Mesenchymal stem cell (in vitro differentiated cells and primary cell): Measurements from ENCODE around the gene ZNF442. TPM values are rescaled to one million over a fixed set of nuclear protein-coding genes. Genes with fewer than 3 reads are reported as not detected.

Experiments
- DNase-seq: peaks from one replicate; pipeline ENCODE4 v3.0.0-alpha.2; 2013
- H2AFZ ChIP-seq: one replicate; pipeline ENCODE4 v1.6.1; 2013; ENCODE audit warnings: low read depth, mild to moderate bottlenecking, control low read depth, inconsistent platforms, low read length, moderate library complexity
- H2AK5ac ChIP-seq: 2 replicates; pipeline ENCODE4 v1.6.1; 2013; ENCODE audit warnings: low read length, moderate library complexity, mild to moderate bottlenecking, inconsistent platforms; ENCODE audit not compliant: severe bottlenecking
- H2BK120ac ChIP-seq: one replicate; pipeline ENCODE4 v1.6.1; 2013; ENCODE audit warnings: low read depth, mild to moderate bottlenecking, inconsistent platforms, low read length, moderate library complexity
- H2BK12ac ChIP-seq, 2 experiments: one replicate each; pipeline ENCODE4 v1.6.1; 2013; ENCODE audit warnings: inconsistent platforms in 2 of 2, low read length in 2 of 2, mild to moderate bottlenecking in 2 of 2, moderate library complexity in 2 of 2, control low read depth in 1 of 2
- H2BK15ac ChIP-seq: one replicate; pipeline ENCODE4 v1.6.1; 2013; ENCODE audit warnings: mild to moderate bottlenecking, low read depth, inconsistent platforms; ENCODE audit not compliant: poor library complexity, severe bottlenecking
- H2BK5ac ChIP-seq: 2 replicates; pipeline ENCODE4 v1.6.1; 2013; ENCODE audit warnings: low read depth, mild to moderate bottlenecking, low read length, control low read depth, inconsistent platforms; ENCODE audit not compliant: poor library complexity, severe bottlenecking
- H3K14ac ChIP-seq, 2 experiments: one replicate each; pipeline ENCODE4 v1.6.1; 2013; ENCODE audit warnings: inconsistent platforms in 2 of 2, low read length in 2 of 2, control low read depth in 1 of 2, mild to moderate bottlenecking in 1 of 2, moderate library complexity in 1 of 2
- H3K18ac ChIP-seq, 2 experiments: one replicate each; pipeline ENCODE4 v1.6.1; 2013; ENCODE audit warnings: inconsistent platforms in 2 of 2, low read length in 2 of 2, control low read depth in 1 of 2, low read depth in 1 of 2, mild to moderate bottlenecking in 1 of 2
- H3K23ac ChIP-seq, 2 experiments: one replicate each; pipeline ENCODE4 v1.6.1; 2013; ENCODE audit warnings: inconsistent platforms in 2 of 2, low read length in 2 of 2, mild to moderate bottlenecking in 2 of 2, moderate library complexity in 2 of 2, control low read depth in 1 of 2
- H3K27ac ChIP-seq: 2 replicates; pipeline ENCODE4 v1.5.1; 2013; ENCODE audit warnings: mild to moderate bottlenecking, moderate library complexity, low read length, control low read depth, inconsistent platforms; ENCODE audit not compliant: poor library complexity, severe bottlenecking
- H3K27me3 ChIP-seq, 2 experiments: 2 replicates each; pipeline versions ENCODE4 v1.6.1 to v1.7.0; 2013; ENCODE audit warnings: low read length in 2 of 2, mild to moderate bottlenecking in 2 of 2, moderate library complexity in 2 of 2, control low read depth in 1 of 2, inconsistent platforms in 1 of 2; ENCODE audit not compliant: control insufficient read depth in 1 of 2, insufficient read depth in 1 of 2
- H3K36me3 ChIP-seq, 2 experiments: 2 replicates each; pipeline versions ENCODE4 v1.6.1 to v1.7.0; 2013; ENCODE audit warnings: low read length in 2 of 2, control low read depth in 1 of 2, inconsistent platforms in 1 of 2, low read depth in 1 of 2, mild to moderate bottlenecking in 1 of 2; ENCODE audit not compliant: insufficient read depth in 2 of 2, control insufficient read depth in 1 of 2
- H3K4ac ChIP-seq, 2 experiments: one replicate each; pipeline ENCODE4 v1.6.1; 2013; ENCODE audit warnings: inconsistent platforms in 2 of 2, low read length in 2 of 2, mild to moderate bottlenecking in 2 of 2, moderate library complexity in 2 of 2, control low read depth in 1 of 2, low read depth in 1 of 2
- H3K4me1 ChIP-seq: 2 replicates; pipeline ENCODE4 v1.6.1; 2013; ENCODE audit warnings: low read depth, low read length, control low read depth; ENCODE audit not compliant: control insufficient read depth, insufficient read depth
- H3K4me2 ChIP-seq: 2 replicates; pipeline ENCODE4 v1.6.1; 2013; ENCODE audit warnings: low read length, mild to moderate bottlenecking, inconsistent platforms; ENCODE audit not compliant: poor library complexity, severe bottlenecking
- H3K4me3 ChIP-seq, 2 experiments: 2 replicates each; pipeline versions ENCODE4 v1.5.1 to v1.7.0; 2013; ENCODE audit warnings: low read length in 2 of 2, mild to moderate bottlenecking in 2 of 2, control low read depth in 1 of 2, low read depth in 1 of 2; ENCODE audit not compliant: insufficient read depth in 1 of 2
- H3K79me1 ChIP-seq: replicated peaks from 2 replicates; pipeline ENCODE4 v1.6.1; 2013; ENCODE audit warnings: mild to moderate bottlenecking, control low read depth, low read length, inconsistent platforms; ENCODE audit not compliant: poor library complexity, severe bottlenecking
- H3K9ac ChIP-seq: 2 replicates; pipeline ENCODE4 v1.7.0; 2013; ENCODE audit warnings: mild to moderate bottlenecking, low read length, moderate library complexity
- H3K9me3 ChIP-seq: 2 replicates; pipeline ENCODE4 v1.7.0; 2013; ENCODE audit warnings: mild to moderate bottlenecking, low read length; ENCODE audit not compliant: control insufficient read depth
- H4K8ac ChIP-seq: one replicate; pipeline ENCODE4 v1.6.1; 2013; ENCODE audit warnings: inconsistent platforms, mild to moderate bottlenecking, low read length, moderate library complexity
- H4K91ac ChIP-seq: one replicate; pipeline ENCODE4 v1.6.1; 2013; ENCODE audit warnings: mild to moderate bottlenecking, low read length, inconsistent platforms
- WGBS: methylation state at CpG from one replicate; pipeline ENCODE4 v1.1.7; 2013; ENCODE audit warnings: mixed read lengths; 5-methylcytosine and 5-hydroxymethylcytosine counted together
- polyA plus RNA-seq, 2 experiments: library from polyadenylated mRNA; stranded (reverse); fragments of 200-250 nt; gene quantifications; one replicate each; pipeline ENCODE4 v1.2.3, GENCODE V29; 2013

ZNF442 gene
- polyA plus RNA-seq (2013, experiment 1 of 2) = 0.33 TPM
- 0.33 TPM for polyA plus RNA-seq (2013, experiment 2 of 2)

DNA sequence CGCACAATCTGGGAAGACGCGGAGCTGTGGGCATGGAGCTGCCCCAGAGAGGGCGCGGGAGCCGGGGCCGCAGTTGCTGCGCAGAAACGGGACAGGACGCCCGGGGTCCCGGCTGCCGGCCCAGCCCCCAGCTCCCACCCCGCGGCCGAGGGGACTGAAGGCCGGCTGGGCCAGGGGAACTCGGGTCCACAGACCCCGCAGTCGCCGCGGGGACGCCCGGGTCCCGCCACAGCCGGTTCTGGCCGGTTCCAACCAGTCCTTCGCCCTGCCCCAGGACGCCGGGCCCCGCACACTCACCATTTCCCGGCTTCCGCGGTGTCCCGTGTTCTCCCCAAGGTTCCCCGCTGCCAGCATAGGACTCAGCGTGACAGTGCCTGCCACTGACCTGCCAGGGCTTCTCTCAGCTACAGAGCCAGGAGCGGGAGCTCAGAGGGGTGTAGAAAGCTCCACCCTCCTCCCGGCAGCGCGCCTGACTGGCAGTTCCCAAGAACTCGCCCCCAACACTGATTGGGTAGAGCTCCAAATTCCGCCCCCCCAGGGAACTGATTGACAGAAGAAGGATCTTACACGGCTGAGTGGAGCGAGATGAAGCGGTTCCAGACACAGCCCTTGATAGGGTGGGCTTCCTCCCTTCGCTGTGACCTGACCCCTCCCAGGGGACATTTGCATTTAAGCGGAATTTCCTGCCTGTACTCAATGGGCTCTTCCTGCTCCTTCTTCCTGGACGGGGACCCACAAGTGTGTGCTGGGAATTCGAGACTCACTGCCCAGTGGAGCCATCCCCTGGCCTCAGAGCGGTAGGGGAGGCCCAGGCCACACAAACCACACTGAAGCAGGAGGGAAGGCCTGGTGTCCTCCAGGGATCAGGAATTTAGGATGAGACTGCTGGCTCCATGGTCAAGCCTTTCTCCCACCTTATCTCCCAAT, at the start of gene ZNF442:
ZNF442 (minus strand) TSS at position 448 of the 927 bp plus-strand sequence. CDS start 2,052 bp downstream, outside the sequence.
- Histone ChIP-seq H3K4me3 (peak within 1 kb of the TSS; percentile 71 to 88), H2AK5ac (no peak within 1 kb of the TSS), H3K4me2 (peak within 1 kb of the TSS; percentile 92), H3K27ac (peak within 1 kb of the TSS; percentile 23), H2BK120ac (peak within 1 kb of the TSS; percentile 61), H3K36me3 (no peaks in the 10 kb centered on the region), H2BK15ac (no peak within 1 kb of the TSS), H4K8ac (peak within 1 kb of the TSS; percentile 38), H2BK12ac (peak within 1 kb of the TSS in 1 of 2 experiments; percentile 42), H3K9me3 (peaks cover 5% of the 10 kb centered on the region), H2AFZ (peak within 1 kb of the TSS; percentile 72), H3K4ac (no peak within 1 kb of the TSS), H2BK5ac (no peak within 1 kb of the TSS), H3K27me3 (no peaks in the 10 kb centered on the region), H3K14ac (no peak within 1 kb of the TSS), H3K4me1 (peaks cover 8% of the 10 kb centered on the region), H3K18ac (peak within 1 kb of the TSS; percentile 55 to 59), H4K91ac (no peak within 1 kb of the TSS), H3K23ac (no peak within 1 kb of the TSS), H3K9ac (peak within 1 kb of the TSS; percentile 97), H3K79me1 (no peaks in the 10 kb centered on the region)
- WGBS = under 1% methylated on average over 46 of the region's 51 CpGs
- DNase-seq = peak; percentile 98

DNA sequence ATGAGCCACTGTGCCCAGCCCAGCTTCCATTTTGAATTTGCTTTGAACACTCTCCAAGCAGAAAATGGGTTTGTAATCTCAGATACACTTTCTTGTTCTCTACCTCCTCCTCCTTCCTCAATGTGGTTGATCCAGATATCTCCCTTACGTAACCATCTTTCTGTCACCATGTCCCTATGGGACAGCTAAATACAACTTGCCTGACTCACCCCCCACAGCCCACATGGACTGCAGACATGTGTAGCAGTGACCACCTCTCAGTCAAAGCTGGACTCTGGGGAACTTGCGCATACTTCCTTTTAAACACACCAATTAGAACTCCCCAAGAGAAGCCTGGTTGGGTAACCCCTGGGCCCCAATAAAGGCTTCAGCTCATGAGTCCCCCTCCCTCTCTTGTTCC, 46.4 kb upstream of the ZNF442 start:
- Histone ChIP-seq H3K9ac (no peak overlapping the region), H2BK12ac (no peak overlapping the region), H3K27ac (no peak overlapping the region), H3K27me3 (no peaks in the 10 kb centered on the region), H2BK120ac (no peak overlapping the region), H3K79me1 (no peaks in the 10 kb centered on the region), H3K23ac (no peak overlapping the region), H3K14ac (no peak overlapping the region), H3K4ac (no peak overlapping the region), H2AFZ (no peak overlapping the region), H4K91ac (no peak overlapping the region), H2BK5ac (no peak overlapping the region), H3K4me1 (no peaks in the 10 kb centered on the region), H3K9me3 (peaks cover 36% of the 10 kb centered on the region), H2AK5ac (no peak overlapping the region), H2BK15ac (no peak overlapping the region), H4K8ac (no peak overlapping the region), H3K18ac (no peak overlapping the region), H3K36me3 (peaks cover 0 to 8% of the 10 kb centered on the region in 2 experiments), H3K4me2 (no peak overlapping the region), H3K4me3 (no peak overlapping the region)
- 90% methylated on average over 2 of the region's 2 CpGs for WGBS
- no peak for DNase-seq

DNA sequence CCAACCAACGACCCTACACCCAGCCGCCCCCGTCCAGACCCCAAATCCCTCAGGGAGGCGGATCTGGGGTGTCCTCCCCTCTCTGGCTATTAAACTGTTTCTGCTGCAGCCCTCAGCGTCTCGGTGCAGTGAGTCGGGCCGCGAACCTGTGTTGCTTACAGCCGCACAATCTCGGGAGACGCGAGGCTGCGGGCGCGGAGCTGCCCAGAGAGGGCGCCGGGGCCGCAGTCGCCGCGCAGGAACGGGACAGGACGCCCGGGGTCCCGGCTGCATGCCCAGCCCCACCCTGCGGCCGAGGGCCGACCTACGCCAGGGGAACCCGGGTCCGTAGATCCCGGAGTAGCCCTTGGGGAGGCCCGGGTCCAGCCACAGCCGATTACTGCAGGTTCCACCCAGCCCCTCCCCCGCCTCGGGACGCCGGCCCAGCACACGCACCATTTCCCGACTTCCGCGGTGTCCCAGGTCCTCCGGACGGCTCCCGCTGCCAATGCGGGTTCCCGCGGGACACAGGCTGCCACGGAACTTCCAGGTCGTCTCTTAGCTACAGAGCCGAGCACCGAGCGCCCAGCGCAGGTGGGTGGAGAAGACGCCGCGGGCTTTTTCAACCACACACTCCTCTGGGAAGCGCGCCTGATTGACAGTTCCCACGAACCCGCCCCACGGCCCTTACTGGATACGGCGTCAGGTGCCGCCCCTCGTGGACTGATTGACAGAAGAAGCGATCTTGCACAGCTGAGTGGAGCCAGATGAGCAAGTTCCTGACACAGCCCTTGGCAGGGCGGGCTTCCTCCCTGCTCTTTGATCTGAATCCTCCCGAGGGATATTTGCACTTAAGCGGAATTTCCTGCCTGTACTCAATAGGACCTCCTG, 35.4 kb upstream of the ZNF442 start, which contains the start of gene ZNF799:
ZNF799 (minus strand) TSS at position 639 of the 870 bp plus-strand sequence; CDS start at position 438, 201 bp downstream.
- H3K27ac ChIP-seq = peak within 1 kb of the TSS; percentile 88
- peak within 1 kb of the TSS; percentile 83 for H2AFZ ChIP-seq
- H2BK15ac ChIP-seq = no peak within 1 kb of the TSS
- no peak within 1 kb of the TSS for H2BK120ac ChIP-seq
- peak within 1 kb of the TSS; percentile 17 to 44 for H3K18ac ChIP-seq
- no peak within 1 kb of the TSS for H4K91ac ChIP-seq
- H3K23ac ChIP-seq = peak within 1 kb of the TSS in 1 of 2 experiments; percentile 9
- no peak within 1 kb of the TSS for H2BK12ac ChIP-seq
- H3K4me1 ChIP-seq = no peaks in the 10 kb centered on the region
- H3K4ac ChIP-seq = no peak within 1 kb of the TSS
- peak within 1 kb of the TSS; percentile 87 for H3K9ac ChIP-seq
- no peaks in the 10 kb centered on the region for H3K36me3 ChIP-seq
- H3K4me2 ChIP-seq = peak within 1 kb of the TSS; percentile 86
- peak; percentile 96 for DNase-seq
- no peak within 1 kb of the TSS for H2AK5ac ChIP-seq
- under 1% methylated on average over 61 of the region's 71 CpGs for WGBS
- H3K79me1 ChIP-seq = peaks cover 2% of the 10 kb centered on the region
- no peak within 1 kb of the TSS for H2BK5ac ChIP-seq
- no peaks in the 10 kb centered on the region for H3K27me3 ChIP-seq
- no peak within 1 kb of the TSS for H3K14ac ChIP-seq
- peak within 1 kb of the TSS; percentile 37 for H4K8ac ChIP-seq
- peaks cover 9% of the 10 kb centered on the region for H3K9me3 ChIP-seq
- peak within 1 kb of the TSS; percentile 80 to 89 for H3K4me3 ChIP-seq
